ENCODE data around the gene SELPLG. TPM values are rescaled to one million over a fixed set of nuclear protein-coding genes. Genes with fewer than 3 reads are reported as not detected.

SELPLG gene
- total RNA-seq, 1 donor from 2014 or later, result not detected

- Histone ChIP-seq H4K20me1 (ENCODE audit: low read depth) (peaks cover 45% of the 10 kb centered on the region), H3K27me3 (no peaks in the 10 kb centered on the region), H3K9me3 (ENCODE audit: low read depth) (no peaks in the 10 kb centered on the region), H3K4me3 (no peak overlapping the region), H3F3A (ENCODE audit: low read depth) (peaks cover 31% of the 10 kb centered on the region), H3K9ac (no peak overlapping the region), H3K79me2 (ENCODE audit: low read depth) (peaks cover 62% of the 10 kb centered on the region), H3K27ac (peak overlapping the region; percentile 51), H3K36me3 (no peaks in the 10 kb centered on the region), H3K4me1 (peaks cover 37% of the 10 kb centered on the region), H2AFZ (replicated peaks) (no peak overlapping the region), H3K4me2 (no peak overlapping the region)
- no peaks in the 10 kb centered on the region for H3K27me3 Mint-ChIP-seq (ENCODE audit: insufficient read depth, low read depth)
- H3K36me3 Mint-ChIP-seq, result peaks cover 8% of the 10 kb centered on the region
- no peaks in the 10 kb centered on the region for H3K9me3 Mint-ChIP-seq
- peak overlapping the region; percentile 27 for H3K27ac Mint-ChIP-seq
- H3K4me1 Mint-ChIP-seq, result peaks cover 67% of the 10 kb centered on the region
- no peak for DNase-seq (ENCODE audit: low spot score)
- TF ChIP-seq EZH2phosphoT487 (IDR thresholded peaks at IDR 0.05) (no peak), EZH2 (IDR thresholded peaks at IDR 0.05) (no peak)
- TF ChIP-seq, protein P1, sequence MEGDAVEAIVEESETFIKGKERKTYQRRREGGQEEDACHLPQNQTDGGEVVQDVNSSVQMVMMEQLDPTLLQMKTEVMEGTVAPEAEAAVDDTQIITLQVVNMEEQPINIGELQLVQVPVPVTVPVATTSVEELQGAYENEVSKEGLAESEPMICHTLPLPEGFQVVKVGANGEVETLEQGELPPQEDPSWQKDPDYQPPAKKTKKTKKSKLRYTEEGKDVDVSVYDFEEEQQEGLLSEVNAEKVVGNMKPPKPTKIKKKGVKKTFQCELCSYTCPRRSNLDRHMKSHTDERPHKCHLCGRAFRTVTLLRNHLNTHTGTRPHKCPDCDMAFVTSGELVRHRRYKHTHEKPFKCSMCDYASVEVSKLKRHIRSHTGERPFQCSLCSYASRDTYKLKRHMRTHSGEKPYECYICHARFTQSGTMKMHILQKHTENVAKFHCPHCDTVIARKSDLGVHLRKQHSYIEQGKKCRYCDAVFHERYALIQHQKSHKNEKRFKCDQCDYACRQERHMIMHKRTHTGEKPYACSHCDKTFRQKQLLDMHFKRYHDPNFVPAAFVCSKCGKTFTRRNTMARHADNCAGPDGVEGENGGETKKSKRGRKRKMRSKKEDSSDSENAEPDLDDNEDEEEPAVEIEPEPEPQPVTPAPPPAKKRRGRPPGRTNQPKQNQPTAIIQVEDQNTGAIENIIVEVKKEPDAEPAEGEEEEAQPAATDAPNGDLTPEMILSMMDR (IDR thresholded peaks at IDR 0.05), result no peak
- H3K4me3 Mint-ChIP-seq, result no peak overlapping the region
These were observed 33.7 kb upstream of the SELPLG start for GRCh38 chr12:108667349-108667748.

- H3K4me1 Mint-ChIP-seq, result peaks cover 67% of the 10 kb centered on the region
- peaks cover 9% of the 10 kb centered on the region for H3K36me3 Mint-ChIP-seq
- no peak overlapping the region for H2AFZ ChIP-seq (replicated peaks)
- H3K27me3 Mint-ChIP-seq (ENCODE audit: insufficient read depth, low read depth), result no peaks in the 10 kb centered on the region
- H3K4me1 ChIP-seq, result peaks cover 37% of the 10 kb centered on the region
- TF ChIP-seq EZH2 (IDR thresholded peaks at IDR 0.05), result no peak
- TF ChIP-seq, protein P1 (IDR thresholded peaks at IDR 0.05), result no peak
- TF ChIP-seq EZH2phosphoT487 (IDR thresholded peaks at IDR 0.05), result no peak
- DNase-seq (ENCODE audit: low spot score), result no peak
- H3K9me3 Mint-ChIP-seq, result no peaks in the 10 kb centered on the region
- H3K27ac Mint-ChIP-seq, result peak overlapping the region; percentile 92
- no peaks in the 10 kb centered on the region for H3K9me3 ChIP-seq (ENCODE audit: low read depth)
- peak overlapping the region; percentile 51 for H3K27ac ChIP-seq
- peaks cover 45% of the 10 kb centered on the region for H4K20me1 ChIP-seq (ENCODE audit: low read depth)
- peaks cover 62% of the 10 kb centered on the region for H3K79me2 ChIP-seq (ENCODE audit: low read depth)
- no peak overlapping the region for H3K4me2 ChIP-seq
- H3F3A ChIP-seq (ENCODE audit: low read depth), result peaks cover 31% of the 10 kb centered on the region
- no peaks in the 10 kb centered on the region for H3K27me3 ChIP-seq
- H3K36me3 ChIP-seq, result no peaks in the 10 kb centered on the region
- H3K4me3 ChIP-seq, result no peak overlapping the region
- H3K4me3 Mint-ChIP-seq, result peak overlapping the region; percentile 36
- H3K9ac ChIP-seq, result no peak overlapping the region
These were observed 32.7 kb upstream of the SELPLG start for GRCh38 chr12:108666401-108666881.

GRCh38 chr12:108665608-108666202 lies 32.0 kb upstream of the SELPLG start:
- H3K79me2 ChIP-seq (ENCODE audit: low read depth), result peaks cover 54% of the 10 kb centered on the region
- TF ChIP-seq EZH2 (IDR thresholded peaks at IDR 0.05), result no peak
- no peak for TF ChIP-seq EZH2phosphoT487 (IDR thresholded peaks at IDR 0.05)
- TF ChIP-seq, protein P1 (IDR thresholded peaks at IDR 0.05), result no peak
- H3K4me1 Mint-ChIP-seq, result peaks cover 60% of the 10 kb centered on the region
- no peaks in the 10 kb centered on the region for H3K9me3 ChIP-seq (ENCODE audit: low read depth)
- DNase-seq (ENCODE audit: low spot score), result no peak
- peak overlapping the region; percentile 92 for H3K27ac Mint-ChIP-seq
- peaks cover 15% of the 10 kb centered on the region for H3K36me3 Mint-ChIP-seq
- H3K9ac ChIP-seq, result no peak overlapping the region
- peaks cover 31% of the 10 kb centered on the region for H3F3A ChIP-seq (ENCODE audit: low read depth)
- H3K27me3 ChIP-seq, result no peaks in the 10 kb centered on the region
- H3K36me3 ChIP-seq, result peaks cover 5% of the 10 kb centered on the region
- no peaks in the 10 kb centered on the region for H3K27me3 Mint-ChIP-seq (ENCODE audit: insufficient read depth, low read depth)
- no peak overlapping the region for H3K4me3 ChIP-seq
- peaks cover 45% of the 10 kb centered on the region for H4K20me1 ChIP-seq (ENCODE audit: low read depth)
- no peak overlapping the region for H3K4me2 ChIP-seq
- H3K9me3 Mint-ChIP-seq, result no peaks in the 10 kb centered on the region
- H2AFZ ChIP-seq (replicated peaks), result no peak overlapping the region
- peak overlapping the region; percentile 51 for H3K27ac ChIP-seq
- H3K4me1 ChIP-seq, result peaks cover 30% of the 10 kb centered on the region
- peak overlapping the region; percentile 16 for H3K4me3 Mint-ChIP-seq

Data from neural progenitor cell (in vitro differentiated cells).